GM19395 (cell line): ENCODE measurements around the gene PROZ.

Experiments
- ATAC-seq: cut with Tn5 transposase; IDR thresholded peaks from one replicate; pipeline ENCODE4 v1.9.1; 2021; ENCODE audit warnings: mild to moderate bottlenecking, moderate library complexity; ENCODE audit not compliant: unreplicated experiment

Gene PROZ

DNA sequence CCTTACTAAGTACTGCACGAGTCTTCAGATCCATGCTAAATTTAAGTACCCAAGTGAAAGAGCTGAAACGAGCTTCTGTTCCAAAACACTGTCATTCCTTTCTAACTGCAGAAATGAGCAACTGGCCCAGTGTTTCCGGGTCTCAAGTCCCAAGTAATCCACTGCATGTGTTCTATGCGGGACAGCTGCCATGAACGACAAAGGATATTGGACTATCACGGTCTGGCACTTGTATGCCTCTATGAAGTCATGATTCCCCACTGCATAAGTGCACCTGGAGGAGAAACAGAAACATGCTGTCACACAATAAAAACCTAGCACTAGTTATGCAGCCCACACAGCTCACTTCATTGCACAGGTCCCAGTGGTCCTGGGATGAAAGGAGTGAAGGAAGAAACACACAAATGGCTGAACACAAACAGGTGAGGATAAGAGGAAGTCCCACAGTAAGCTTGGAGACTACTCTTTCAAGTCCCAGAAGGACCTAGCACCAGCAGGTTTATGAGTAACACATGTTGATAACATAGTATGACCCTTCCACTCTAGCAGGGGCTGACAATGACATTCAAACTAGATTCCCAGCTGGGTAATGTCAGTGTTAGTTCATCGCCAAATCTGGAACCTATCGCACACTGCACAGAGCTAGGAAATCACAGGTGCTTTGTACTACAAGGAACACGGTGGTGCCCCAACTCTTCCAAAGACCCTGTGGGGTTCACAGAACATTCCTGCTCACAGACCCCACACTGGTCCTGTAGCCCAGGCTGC is 38.7 kb downstream of the PROZ start:
- no peak for ATAC-seq

GRCh38 chr13:113201815-113202214 is 43.4 kb downstream of the PROZ start:
- no peak for ATAC-seq

DNA sequence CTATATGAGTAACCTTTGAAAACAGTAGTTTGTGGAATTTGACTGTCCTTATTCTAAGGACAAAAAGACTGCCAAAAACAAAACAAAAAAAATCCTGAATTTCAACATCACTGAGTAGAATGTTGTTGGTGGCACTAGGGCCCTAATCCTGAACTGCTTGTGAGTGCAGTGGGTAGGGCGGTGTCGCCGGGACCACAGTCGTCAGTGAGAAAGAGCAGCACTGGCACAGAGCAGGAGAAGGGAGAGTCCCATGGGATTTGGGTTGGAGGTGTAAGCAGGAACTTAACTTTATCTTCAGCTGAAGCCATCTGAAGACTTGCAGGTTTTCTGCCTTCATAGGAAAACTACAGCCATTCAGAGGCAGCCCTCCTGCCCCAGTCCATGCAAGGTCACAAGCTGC is 44.5 kb downstream of the PROZ start:
- no peak for ATAC-seq

DNA sequence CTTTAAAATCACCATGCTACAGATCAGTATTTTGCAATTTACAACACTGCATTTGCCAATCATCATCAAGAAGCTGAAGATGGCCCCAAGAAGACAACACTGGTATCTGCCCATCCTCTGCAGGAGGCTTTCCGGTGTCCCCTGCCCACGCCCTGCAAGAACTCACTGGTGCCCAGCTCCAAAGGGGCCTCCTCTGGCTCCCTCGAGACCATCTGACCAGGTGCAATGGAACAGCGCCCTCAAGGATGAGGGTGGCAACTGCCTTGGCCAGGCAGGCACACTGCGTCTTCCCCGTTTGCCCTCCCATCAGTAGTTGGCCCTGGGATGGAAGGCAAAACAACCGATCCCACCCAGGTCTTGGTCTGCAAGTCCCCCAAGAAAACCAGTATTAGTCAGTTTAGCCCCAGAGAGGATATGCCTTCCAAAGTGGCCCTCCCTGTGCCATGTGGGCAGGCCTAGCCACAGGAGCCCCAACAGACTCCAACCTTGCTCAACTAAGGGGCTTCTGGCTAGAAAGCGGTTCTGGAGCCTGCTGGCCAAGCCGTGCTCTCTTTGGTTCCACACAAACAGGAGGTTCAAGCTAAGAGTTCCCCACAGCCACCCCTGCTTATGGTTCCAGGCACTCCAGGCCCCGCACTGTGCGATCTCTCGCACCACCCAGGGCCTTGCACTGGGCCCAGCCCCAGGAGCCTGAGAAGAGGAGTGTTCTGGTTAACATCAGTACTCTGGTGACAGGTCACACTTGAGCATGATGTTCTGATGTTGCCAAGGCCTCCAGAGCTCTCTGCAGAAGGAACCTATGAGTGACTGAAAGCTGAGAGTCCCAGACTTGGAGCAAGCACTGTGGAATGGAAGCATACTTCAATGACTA is 45.3 kb downstream of the PROZ start:
- no peak for ATAC-seq

GRCh38 chr13:113204378-113204734 is 45.9 kb downstream of the PROZ start:
- no peak for ATAC-seq

GRCh38 chr13:113205428-113205931 is 47.0 kb downstream of the PROZ start:
- ATAC-seq: no peak

DNA sequence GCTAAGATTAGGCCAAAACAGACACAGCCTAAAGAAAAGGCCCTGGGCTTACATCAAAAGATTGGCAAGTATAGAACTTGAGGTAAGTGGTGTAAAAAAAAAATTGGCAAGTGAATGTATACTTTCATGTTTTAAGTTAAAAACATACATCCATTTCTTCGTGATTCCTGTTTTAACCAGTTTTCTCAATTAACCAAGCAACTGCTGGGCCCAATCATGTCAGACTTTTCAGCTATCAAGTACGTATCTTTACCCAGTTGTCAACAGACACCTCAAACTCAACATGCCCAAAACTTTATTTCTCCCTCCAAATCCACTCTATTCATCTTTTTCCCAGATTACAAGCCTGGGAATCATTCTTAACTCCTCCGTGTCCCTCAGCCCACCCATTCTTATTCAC is 49.0 kb downstream of the PROZ start:
- no peak for ATAC-seq

DNA sequence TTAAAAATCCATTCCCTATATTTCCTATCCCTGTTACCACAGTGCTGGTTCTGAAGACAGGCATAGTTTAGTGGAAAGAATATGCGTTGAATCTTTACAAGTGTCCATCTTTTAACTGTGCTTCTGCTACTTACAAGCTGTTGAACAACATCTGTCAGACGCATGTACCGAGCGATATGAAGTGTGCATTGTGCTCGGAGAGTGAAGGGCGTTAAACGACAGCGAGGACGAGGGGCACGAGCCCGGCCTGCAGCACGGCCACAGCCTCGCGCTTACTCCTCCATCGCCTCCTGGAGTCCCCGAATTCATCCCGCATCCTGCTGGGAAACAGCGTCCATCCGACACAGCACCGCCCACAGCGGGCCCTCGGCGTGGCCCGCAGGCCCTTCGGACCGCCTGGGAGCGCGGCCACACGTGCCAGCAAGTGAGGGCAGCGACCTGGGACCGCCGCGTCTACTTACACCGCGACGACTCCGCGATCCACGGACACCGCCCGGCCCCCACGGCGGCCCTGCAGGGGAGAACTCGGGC is 49.5 kb downstream of the PROZ start:
- ATAC-seq: peak; percentile 14

GRCh38 chr13:113208421-113209335 is 50.2 kb downstream of the PROZ start, which contains the start of gene PCID2:
PCID2 (minus strand) TSS chr13:113208669; CDS start chr13:113208634, 35 bp downstream.
- ATAC-seq: peak; percentile 78

DNA sequence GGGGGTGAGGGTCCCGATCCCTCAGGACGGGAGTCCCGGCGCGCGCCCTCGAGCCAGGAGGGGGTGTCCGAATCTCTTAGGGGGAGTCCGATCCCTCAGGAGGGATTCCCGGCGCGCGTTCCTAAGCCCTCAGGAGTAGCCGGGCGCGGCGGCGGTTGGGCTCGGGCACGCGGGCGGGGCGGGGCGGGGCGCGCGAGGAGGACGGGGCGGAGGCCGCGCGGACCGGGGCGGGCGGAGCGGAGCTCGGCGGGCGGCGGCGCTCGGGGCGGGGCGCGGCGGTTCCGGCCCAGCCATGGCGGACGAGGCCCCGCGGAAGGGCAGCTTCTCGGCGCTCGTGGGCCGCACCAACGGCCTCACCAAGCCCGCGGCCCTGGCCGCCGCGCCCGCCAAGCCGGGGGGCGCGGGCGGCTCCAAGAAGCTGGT is 50.9 kb downstream of the PROZ start, which contains the start of gene CUL4A:
Gene CUL4A (plus strand): TSS at position 278 of the 423 bp plus-strand sequence. CDS start 15 bp downstream, at position 293.
- ATAC-seq: peak; percentile 44

- ATAC-seq: peak; percentile 43
Observed at GRCh38 chr13:113209759-113210421, 51.4 kb downstream of the PROZ start.

GRCh38 chr13:113210833-113211232 is 52.4 kb downstream of the PROZ start:
- no peak for ATAC-seq

- no peak for ATAC-seq
Observed at GRCh38 chr13:113211774-113212173, 53.3 kb downstream of the PROZ start.

GRCh38 chr13:113216254-113217048 is 58.0 kb downstream of the PROZ start:
- no peak for ATAC-seq

GRCh38 chr13:113218586-113218985 is 60.1 kb downstream of the PROZ start:
- no peak for ATAC-seq

DNA sequence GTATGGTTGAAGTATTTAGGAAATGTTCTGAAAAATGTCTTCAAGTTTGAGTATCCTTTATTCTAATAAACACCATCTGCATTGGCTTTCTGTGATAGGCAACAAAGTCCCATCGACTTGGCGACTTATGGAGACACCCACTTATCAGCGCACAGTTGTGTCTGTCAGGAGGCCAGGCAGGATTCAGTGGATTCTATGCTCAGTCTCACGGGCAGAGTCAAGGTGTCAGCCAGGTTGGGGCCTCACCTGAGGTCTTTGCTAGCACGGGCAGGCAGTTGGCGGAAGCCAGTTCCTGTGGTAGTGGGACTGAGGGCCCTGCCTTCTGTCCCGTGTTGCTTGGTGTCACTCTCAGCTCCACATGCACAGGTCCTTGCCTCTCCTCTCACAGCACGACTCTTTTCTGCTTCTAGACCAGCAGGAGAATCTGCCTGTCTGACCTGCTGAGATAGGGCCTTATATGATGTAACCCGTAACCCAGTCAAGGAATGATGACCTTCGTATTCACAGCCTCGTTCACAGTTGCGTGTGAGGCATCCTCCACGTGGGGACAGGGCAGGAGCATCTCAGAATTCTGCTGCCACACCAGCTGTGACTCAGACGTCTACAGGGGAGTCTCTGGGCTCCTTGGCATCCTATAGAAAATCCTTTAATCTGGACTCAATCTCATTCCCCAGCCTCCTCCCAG is 61.0 kb downstream of the PROZ start:
- ATAC-seq: no peak

DNA sequence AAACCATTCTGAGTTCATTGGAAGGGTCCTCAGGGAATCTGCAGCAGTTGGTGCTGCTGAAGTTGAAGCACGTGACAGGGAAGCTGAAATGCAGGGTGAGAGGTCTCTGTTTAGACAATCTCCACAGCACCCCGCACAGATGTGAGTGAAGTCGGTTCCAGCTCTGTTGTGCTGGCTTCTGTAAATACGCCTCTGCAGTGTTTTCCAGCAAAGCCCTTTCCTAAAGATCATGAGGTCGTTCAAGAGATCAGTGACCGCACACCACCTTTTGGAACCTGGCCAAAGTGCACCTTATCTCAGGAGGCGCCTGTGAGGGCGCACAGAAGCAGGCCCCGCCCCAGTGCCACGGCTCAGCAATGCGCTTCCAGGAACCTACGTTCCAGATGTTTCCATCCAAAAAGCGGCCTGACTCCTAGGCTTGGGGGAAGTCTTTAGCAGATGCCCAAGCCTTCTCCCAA is 61.7 kb downstream of the PROZ start:
- no peak for ATAC-seq

DNA sequence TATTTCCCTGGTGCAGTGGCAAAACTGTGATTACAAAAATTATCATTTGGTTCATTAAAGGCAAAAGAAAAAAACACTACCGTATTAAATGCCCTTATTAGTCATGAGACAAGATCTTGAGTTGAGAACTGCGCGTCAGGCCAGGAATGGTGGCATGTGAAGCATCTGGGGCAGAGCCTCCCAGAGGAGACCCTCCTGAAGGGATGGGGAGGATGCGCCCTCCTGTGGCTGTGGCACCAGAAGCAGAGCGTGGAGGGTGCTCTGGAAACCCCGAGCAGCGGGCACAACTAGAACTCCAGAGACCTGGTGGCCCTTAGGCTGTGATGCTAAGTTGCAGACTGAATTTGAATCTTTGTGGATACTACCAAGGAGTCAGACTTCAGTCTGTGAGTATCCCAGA is 62.4 kb downstream of the PROZ start:
- no peak for ATAC-seq
